ENCODE measurements around the gene NLRC3. TPM values are rescaled to one million over a fixed set of nuclear protein-coding genes. Genes with fewer than 3 reads are reported as not detected.

Gene NLRC3
- total RNA-seq, 1 experiment from 2014 or later, result 0.26 TPM

- intact Hi-C loops (cut with micrococcal nuclease; ENCODE audit: unreplicated experiment), result no loop called here
Observed at GRCh38 chr16:3576211-3576610, 992 bp downstream of the NLRC3 start.

GRCh38 chr16:3575491-3575890 lies 1.7 kb downstream of the NLRC3 start:
- no peaks in the 10 kb centered on the region for H3K4me1 ChIP-seq (ENCODE audit: control insufficient read depth, insufficient read depth, low read length)
- ChIA-PET POLR2A (no interaction called here), CTCF (no interaction called here)
- TF ChIP-seq SIN3A (IDR thresholded peaks at IDR 0.05; ENCODE audit: borderline replicate concordance, insufficient read depth, low read depth, low read length) (no peak), TCF7L2 (IDR thresholded peaks at IDR 0.05; ENCODE audit: low read depth, low read length) (no peak), CTCF (IDR thresholded peaks at IDR 0.05) (no peak), POLR2AphosphoS5 (IDR thresholded peaks at IDR 0.05; ENCODE audit: low read depth, low read length) (no peak), REST (IDR thresholded peaks at IDR 0.05; ENCODE audit: insufficient read depth in 1 of 2, low read depth in 2 of 2, low read length in 1 of 2) (no peak)
- no peaks in the 10 kb centered on the region for H3K36me3 ChIP-seq (ENCODE audit: control insufficient read depth, insufficient read depth, low read length)
- no peaks in the 10 kb centered on the region; the same call in 1 of the 2 replicates for H3K9me3 ChIP-seq (ENCODE audit: control insufficient read depth, insufficient read depth, low read depth, low read length)
- ATAC-seq, result no peak
- no peak overlapping the region for H3K27ac ChIP-seq (ENCODE audit: low read length)
- no peaks in the 10 kb centered on the region for H3K27me3 ChIP-seq (ENCODE audit: control insufficient read depth, insufficient read depth, low read length)
- DNase-seq (ENCODE audit: low read depth, low spot score), result no peak
- in situ Hi-C loops (cut with HindIII; ENCODE audit: low pct_unique_long_range_greater_than_20kb, low sequenced_read_pairs) (no loop called here), intact Hi-C loops (cut with micrococcal nuclease; ENCODE audit: unreplicated experiment) (no loop called here)
- H3K4me3 ChIP-seq (ENCODE audit: low read depth in 2 of 2, low read length in 2 of 2), result no peak overlapping the region
- BruUV-seq (replicated peaks), result no TSS peak

More at GRCh38 chr16:3576211-3576610, 992 bp downstream of the NLRC3 start:
- TF ChIP-seq SIN3A (IDR thresholded peaks at IDR 0.05; ENCODE audit: borderline replicate concordance, insufficient read depth, low read depth, low read length), result no peak
- no peak for TF ChIP-seq POLR2AphosphoS5 (IDR thresholded peaks at IDR 0.05; ENCODE audit: low read depth, low read length)
- TF ChIP-seq REST (IDR thresholded peaks at IDR 0.05; ENCODE audit: insufficient read depth in 1 of 2, low read depth in 2 of 2, low read length in 1 of 2), result no peak
- no peak for TF ChIP-seq CTCF (IDR thresholded peaks at IDR 0.05)
- TF ChIP-seq TCF7L2 (IDR thresholded peaks at IDR 0.05; ENCODE audit: low read depth, low read length), result no peak
- in situ Hi-C loops (cut with HindIII; ENCODE audit: low pct_unique_long_range_greater_than_20kb, low sequenced_read_pairs), result no loop called here
- BruUV-seq (replicated peaks), result no TSS peak
- no peak overlapping the region for H3K4me3 ChIP-seq (ENCODE audit: low read depth in 2 of 2, low read length in 2 of 2)
- ATAC-seq (no peak), DNase-seq (ENCODE audit: low read depth, low spot score) (no peak)
- ChIA-PET CTCF (no interaction called here), POLR2A (no interaction called here)
- no peak overlapping the region for H3K27ac ChIP-seq (ENCODE audit: low read length)
- no peaks in the 10 kb centered on the region for H3K4me1 ChIP-seq (ENCODE audit: control insufficient read depth, insufficient read depth, low read length)
- H3K9me3 ChIP-seq (ENCODE audit: control insufficient read depth, insufficient read depth, low read depth, low read length), result no peaks in the 10 kb centered on the region
- H3K27me3 ChIP-seq (ENCODE audit: control insufficient read depth, insufficient read depth, low read length), result no peaks in the 10 kb centered on the region
- H3K36me3 ChIP-seq (ENCODE audit: control insufficient read depth, insufficient read depth, low read length), result no peaks in the 10 kb centered on the region

Data from Panc1 (cell line).